Cardiac muscle cell (in vitro differentiated cells and primary cell): Measurements from ENCODE around the gene MOG. TPM values are rescaled to one million over a fixed set of nuclear protein-coding genes. Genes with fewer than 3 reads are reported as not detected.

Experiments
- DNase-seq, 2 donors: peaks; one replicate each; pipeline versions ENCODE4 v3.0.0 to v3.0.0-alpha.2; 2010 to 2017; ENCODE audit warnings: low read depth in 1 of 2, low spot score in 1 of 2
- H3K27ac ChIP-seq: fragments of 200-600 bp; sonication (generic); 2 replicates; pipeline ENCODE4 v1.5.1; 2016
- H3K27me3 ChIP-seq: fragments of 200-600 bp; sonication (generic); 2 replicates; pipeline ENCODE4 v1.6.0; 2016; ENCODE audit warnings: control low read depth
- H3K36me3 ChIP-seq: fragments of 200-600 bp; sonication (generic); 2 replicates; pipeline ENCODE4 v1.5.1; 2016; ENCODE audit warnings: control low read depth
- H3K4me1 ChIP-seq: fragments of 200-600 bp; sonication (generic); 2 replicates; pipeline ENCODE4 v1.8.1; 2017; ENCODE audit warnings: low read depth, mild to moderate bottlenecking, mixed run types
- H3K4me3 ChIP-seq: fragments of 200-600 bp; sonication (generic); 2 replicates; pipeline ENCODE4 v1.5.1; 2016; ENCODE audit warnings: mild to moderate bottlenecking
- H3K9me3 ChIP-seq: fragments of 200-600 bp; sonication (generic); 2 replicates; pipeline ENCODE4 v1.5.1; 2017; ENCODE audit warnings: low read depth, mild to moderate bottlenecking, control low read depth
- polyA plus RNA-seq: library from polyadenylated mRNA; unstranded; fragments of >200 nt; fragmentation: Nextera tagmentation; extraction: Ambion mirVana; gene quantifications from 2 replicates; pipeline ENCODE4 v1.2.1, GENCODE V29; 2016
- total RNA-seq: library from RNA; depleted of rRNA; stranded (reverse); fragments of >200 nt; gene quantifications from 2 replicates; pipeline ENCODE4 v1.2.3, GENCODE V29; 2016
- TF ChIP-seq, protein P1 (sequence below): IDR thresholded peaks from 2 replicates; pipeline ENCODE4 v1.5.1; 2012; ENCODE audit warnings: low read depth, mild to moderate bottlenecking, low read length

MOG gene
- total and polyA plus RNA-seq, 2 experiments from 2014 or later = 1.8 to 2.4 TPM

DNA sequence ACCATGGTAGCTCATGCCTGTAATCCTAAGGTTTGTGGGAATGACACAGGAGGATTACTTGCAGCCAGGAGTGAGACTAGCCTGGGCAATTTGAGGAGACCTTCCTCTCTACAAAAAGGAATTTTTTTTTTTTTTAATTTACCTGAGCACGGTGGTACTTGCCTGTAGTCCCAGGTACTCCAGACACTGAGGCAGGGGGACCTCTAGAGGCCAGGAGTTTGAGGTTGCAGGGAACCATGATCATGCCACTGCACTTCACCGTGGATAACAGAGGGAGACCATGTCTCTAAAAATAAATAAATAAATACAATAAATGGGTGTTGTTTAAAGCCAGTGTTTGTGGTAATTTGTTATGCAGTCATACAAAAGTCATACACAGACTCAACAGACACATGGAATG is 64.0 kb downstream of the MOG start:
- Histone ChIP-seq H3K27ac (no peak overlapping the region), H3K36me3 (no peaks in the 10 kb centered on the region), H3K9me3 (no peaks in the 10 kb centered on the region), H3K27me3 (peaks cover 68% of the 10 kb centered on the region), H3K4me3 (no peak overlapping the region), H3K4me1 (no peaks in the 10 kb centered on the region)
- DNase-seq = no peak
- TF ChIP-seq, protein P1, sequence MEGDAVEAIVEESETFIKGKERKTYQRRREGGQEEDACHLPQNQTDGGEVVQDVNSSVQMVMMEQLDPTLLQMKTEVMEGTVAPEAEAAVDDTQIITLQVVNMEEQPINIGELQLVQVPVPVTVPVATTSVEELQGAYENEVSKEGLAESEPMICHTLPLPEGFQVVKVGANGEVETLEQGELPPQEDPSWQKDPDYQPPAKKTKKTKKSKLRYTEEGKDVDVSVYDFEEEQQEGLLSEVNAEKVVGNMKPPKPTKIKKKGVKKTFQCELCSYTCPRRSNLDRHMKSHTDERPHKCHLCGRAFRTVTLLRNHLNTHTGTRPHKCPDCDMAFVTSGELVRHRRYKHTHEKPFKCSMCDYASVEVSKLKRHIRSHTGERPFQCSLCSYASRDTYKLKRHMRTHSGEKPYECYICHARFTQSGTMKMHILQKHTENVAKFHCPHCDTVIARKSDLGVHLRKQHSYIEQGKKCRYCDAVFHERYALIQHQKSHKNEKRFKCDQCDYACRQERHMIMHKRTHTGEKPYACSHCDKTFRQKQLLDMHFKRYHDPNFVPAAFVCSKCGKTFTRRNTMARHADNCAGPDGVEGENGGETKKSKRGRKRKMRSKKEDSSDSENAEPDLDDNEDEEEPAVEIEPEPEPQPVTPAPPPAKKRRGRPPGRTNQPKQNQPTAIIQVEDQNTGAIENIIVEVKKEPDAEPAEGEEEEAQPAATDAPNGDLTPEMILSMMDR = no peak

Other genes starting within 250 kb of the MOG start
- gene OR12D1, start 242.2 kb upstream of the MOG start, total RNA-seq = not detected in 2 replicates
- gene OR12D1, start 242.2 kb upstream of the MOG start, polyA plus RNA-seq = not detected in 2 replicates
- gene OR10C1, start 217.8 kb upstream of the MOG start, total RNA-seq = not detected in 2 replicates
- gene OR10C1, start 217.8 kb upstream of the MOG start, polyA plus RNA-seq = not detected in 2 replicates
- gene OR11A1, start 200.0 kb upstream of the MOG start, total RNA-seq = not detected in 2 replicates
- gene OR11A1, start 200.0 kb upstream of the MOG start, polyA plus RNA-seq = not detected in 2 replicates
- gene OR2H1, start 199.9 kb upstream of the MOG start, total RNA-seq = not detected in 2 replicates
- not detected in 2 replicates for gene OR2H1, start 199.9 kb upstream of the MOG start, polyA plus RNA-seq
- gene MAS1L, start 169.1 kb upstream of the MOG start, total RNA-seq = not detected in 2 replicates
- gene MAS1L, start 169.1 kb upstream of the MOG start, polyA plus RNA-seq = not detected in 2 replicates
- not detected in 2 replicates for gene UBD, start 97.4 kb upstream of the MOG start, total RNA-seq
- gene UBD, start 97.4 kb upstream of the MOG start, polyA plus RNA-seq = not detected in 2 replicates
- not detected in 2 replicates for gene OR2H2, start 72.0 kb upstream of the MOG start, total RNA-seq
- gene OR2H2, start 72.0 kb upstream of the MOG start, polyA plus RNA-seq = 0.73 and 0.80 TPM in 2 replicates
- 50.2 and 101 TPM in 2 replicates for gene GABBR1, start 23.9 kb upstream of the MOG start, total RNA-seq
- gene GABBR1, start 23.9 kb upstream of the MOG start, polyA plus RNA-seq = 67.0 and 113 TPM in 2 replicates
- gene ZFP57, start 24.1 kb downstream of the MOG start, total RNA-seq = 4.1 and 4.9 TPM in 2 replicates
- gene ZFP57, start 24.1 kb downstream of the MOG start, polyA plus RNA-seq = 3.5 and 6.7 TPM in 2 replicates
- gene HLA-F, start 66.3 kb downstream of the MOG start, total RNA-seq = 0.78 and 1.5 TPM in 2 replicates
- gene HLA-F, start 66.3 kb downstream of the MOG start, polyA plus RNA-seq = 0.29 and 0.84 TPM in 2 replicates
- not detected in 2 replicates for gene HLA-G, start 170.7 kb downstream of the MOG start, total RNA-seq
- 0.12 and 0.16 TPM in 2 replicates for gene HLA-G, start 170.7 kb downstream of the MOG start, polyA plus RNA-seq